Measurements from ENCODE around the gene FNTB. TPM values are rescaled to one million over a fixed set of nuclear protein-coding genes. Genes with fewer than 3 reads are reported as not detected.

The FNTB gene
- total RNA-seq, 2 experiments from 2014 or later: 7.5 to 7.9 TPM

DNA sequence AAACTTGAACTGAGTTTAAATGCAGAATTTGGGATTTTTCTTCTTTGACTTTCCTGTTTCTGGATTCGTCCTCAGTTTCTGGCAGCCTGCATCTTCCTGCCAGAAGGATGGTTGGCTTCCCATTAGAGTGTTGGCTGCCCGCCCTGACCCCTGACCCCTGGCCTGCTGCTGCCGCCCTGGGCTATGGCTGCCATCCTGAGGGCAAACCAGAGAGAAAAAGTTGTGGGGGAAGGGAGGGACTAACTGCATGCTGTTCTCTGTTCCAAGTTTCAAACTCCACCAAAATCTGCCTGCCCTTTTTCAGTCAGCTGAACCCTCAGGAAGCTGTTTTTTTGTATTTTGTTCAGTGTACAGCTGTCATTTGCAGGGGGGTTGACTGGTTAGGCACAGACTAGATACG lies 48.4 kb downstream of the FNTB start:
- peak overlapping the region; percentile 1 for H3K27ac Mint-ChIP-seq
- H3K27me3 ChIP-seq (ENCODE audit: control insufficient read depth in 1 of 2, insufficient read depth in 2 of 2, low read length in 2 of 2): no peaks in the 10 kb centered on the region
- TF ChIP-seq, protein P1, sequence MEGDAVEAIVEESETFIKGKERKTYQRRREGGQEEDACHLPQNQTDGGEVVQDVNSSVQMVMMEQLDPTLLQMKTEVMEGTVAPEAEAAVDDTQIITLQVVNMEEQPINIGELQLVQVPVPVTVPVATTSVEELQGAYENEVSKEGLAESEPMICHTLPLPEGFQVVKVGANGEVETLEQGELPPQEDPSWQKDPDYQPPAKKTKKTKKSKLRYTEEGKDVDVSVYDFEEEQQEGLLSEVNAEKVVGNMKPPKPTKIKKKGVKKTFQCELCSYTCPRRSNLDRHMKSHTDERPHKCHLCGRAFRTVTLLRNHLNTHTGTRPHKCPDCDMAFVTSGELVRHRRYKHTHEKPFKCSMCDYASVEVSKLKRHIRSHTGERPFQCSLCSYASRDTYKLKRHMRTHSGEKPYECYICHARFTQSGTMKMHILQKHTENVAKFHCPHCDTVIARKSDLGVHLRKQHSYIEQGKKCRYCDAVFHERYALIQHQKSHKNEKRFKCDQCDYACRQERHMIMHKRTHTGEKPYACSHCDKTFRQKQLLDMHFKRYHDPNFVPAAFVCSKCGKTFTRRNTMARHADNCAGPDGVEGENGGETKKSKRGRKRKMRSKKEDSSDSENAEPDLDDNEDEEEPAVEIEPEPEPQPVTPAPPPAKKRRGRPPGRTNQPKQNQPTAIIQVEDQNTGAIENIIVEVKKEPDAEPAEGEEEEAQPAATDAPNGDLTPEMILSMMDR (IDR thresholded peaks at IDR 0.05): no peak
- H3K27ac ChIP-seq (ENCODE audit: low read depth in 1 of 2, low read length in 2 of 2): no peak overlapping the region
- H3K9me3 ChIP-seq (ENCODE audit: control insufficient read depth in 1 of 2, insufficient read depth in 1 of 2, low read length in 2 of 2): no peaks in the 10 kb centered on the region
- no peak overlapping the region for H3K4me3 Mint-ChIP-seq
- H3K27me3 Mint-ChIP-seq: no peaks in the 10 kb centered on the region
- intact Hi-C loops (cut with DNase I, micrococcal nuclease): no loop called here
- ATAC-seq (ENCODE audit: poor library complexity): no peak
- no peak overlapping the region for H3K4me3 ChIP-seq (ENCODE audit: low read length)
- H3K36me3 ChIP-seq (ENCODE audit: insufficient read depth, low read length): peaks cover 14% of the 10 kb centered on the region
- H3K4me1 Mint-ChIP-seq (ENCODE audit: low read depth): no peaks in the 10 kb centered on the region
- H3K36me3 Mint-ChIP-seq (ENCODE audit: low read depth): peaks cover 58% of the 10 kb centered on the region
- POLR2A ChIA-PET: no interaction called here
- no peak for DNase-seq
- CTCF ChIA-PET: no interaction called here
- H3K4me1 ChIP-seq (ENCODE audit: insufficient read depth, low read length): no peaks in the 10 kb centered on the region
- no peaks in the 10 kb centered on the region for H3K9me3 Mint-ChIP-seq

DNA sequence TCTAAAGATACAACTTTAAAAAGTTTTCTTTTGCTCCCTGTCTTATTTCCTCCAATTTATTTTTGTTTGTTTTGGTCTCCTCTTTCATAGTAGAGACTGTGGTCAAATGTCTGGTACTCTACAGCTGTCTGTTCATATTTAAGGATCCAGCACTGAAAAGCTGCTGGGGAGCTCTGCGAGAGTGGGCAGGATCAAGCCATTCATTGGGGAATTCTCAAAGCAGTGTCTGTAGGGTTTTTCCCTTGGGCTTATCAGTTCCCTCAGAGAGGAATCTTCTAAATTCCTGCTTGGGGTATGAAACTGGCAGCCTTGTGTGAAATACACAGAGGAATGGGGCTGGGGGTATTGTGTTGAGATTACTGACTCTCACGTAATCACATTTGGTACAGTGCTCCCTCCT lies 52.3 kb downstream of the FNTB start:
- POLR2A ChIA-PET: interaction anchor here (0.6 kb wide), 1 partner anchor 12 kb away, joined by 3 read pairs; no protein-coding TSS in a partner anchor

DNA sequence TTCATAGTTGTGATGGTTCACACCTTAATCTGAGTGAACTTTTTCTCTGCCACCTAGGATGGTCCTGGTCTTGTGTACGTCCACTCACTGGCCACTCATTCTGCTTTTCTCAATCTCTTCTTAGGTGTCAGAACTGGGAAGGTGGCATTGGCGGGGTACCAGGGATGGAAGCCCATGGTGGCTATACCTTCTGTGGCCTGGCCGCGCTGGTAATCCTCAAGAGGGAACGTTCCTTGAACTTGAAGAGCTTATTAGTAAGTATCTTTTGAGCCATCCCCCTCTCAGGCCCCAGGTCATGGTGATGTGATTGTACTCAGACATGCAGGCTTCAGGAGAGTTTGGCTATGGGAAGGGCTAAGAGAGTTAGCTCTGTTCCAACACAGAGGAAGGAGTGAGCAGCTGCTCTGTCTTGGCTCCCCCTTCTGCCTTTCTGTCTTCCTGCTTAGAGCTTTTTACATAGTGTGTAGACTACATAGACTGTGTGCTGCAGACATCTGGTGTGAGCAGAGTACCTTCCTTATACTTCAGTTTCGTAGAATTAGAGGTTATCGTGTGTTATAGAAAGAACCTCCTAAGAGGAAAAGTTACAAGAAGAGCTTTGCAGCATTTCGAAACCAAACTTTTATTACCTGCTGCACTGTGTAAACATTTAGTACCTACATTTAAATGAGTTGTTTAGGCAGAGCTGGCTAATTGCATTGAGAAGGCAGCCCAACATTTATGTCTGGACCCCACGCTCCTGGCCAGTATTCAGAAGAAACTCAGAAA lies 54.2 kb downstream of the FNTB start:
- Mint-ChIP-seq H3K27me3 (no peaks in the 10 kb centered on the region), H3K36me3 (ENCODE audit: low read depth) (peaks cover 65% of the 10 kb centered on the region), H3K4me3 (no peak overlapping the region), H3K4me1 (ENCODE audit: low read depth) (no peaks in the 10 kb centered on the region), H3K9me3 (no peaks in the 10 kb centered on the region), H3K27ac (no peak overlapping the region)
- ChIA-PET POLR2A (no interaction called here), CTCF (interaction anchor here (1.2 kb wide), 1 partner anchor 15 kb away, joined by 3 read pairs; no protein-coding TSS in a partner anchor)
- Histone ChIP-seq H3K27ac (ENCODE audit: low read depth in 1 of 2, low read length in 2 of 2) (no peak overlapping the region), H3K36me3 (ENCODE audit: insufficient read depth, low read length) (peaks cover 22% of the 10 kb centered on the region), H3K27me3 (ENCODE audit: control insufficient read depth in 1 of 2, insufficient read depth in 2 of 2, low read length in 2 of 2) (no peaks in the 10 kb centered on the region), H3K4me1 (ENCODE audit: insufficient read depth, low read length) (no peaks in the 10 kb centered on the region), H3K4me3 (ENCODE audit: low read length) (no peak overlapping the region), H3K9me3 (ENCODE audit: control insufficient read depth in 1 of 2, insufficient read depth in 1 of 2, low read length in 2 of 2) (no peaks in the 10 kb centered on the region)
- intact Hi-C loops (cut with DNase I, micrococcal nuclease): no loop called here
- TF ChIP-seq, protein P1 (IDR thresholded peaks at IDR 0.05): no peak
- DNase-seq (no peak), ATAC-seq (ENCODE audit: poor library complexity) (no peak)

More for the DNA sequence above, 52.3 kb downstream of the FNTB start:
- Histone ChIP-seq H3K27ac (ENCODE audit: low read depth in 1 of 2, low read length in 2 of 2) (no peak overlapping the region), H3K4me1 (ENCODE audit: insufficient read depth, low read length) (no peaks in the 10 kb centered on the region), H3K36me3 (ENCODE audit: insufficient read depth, low read length) (peaks cover 17% of the 10 kb centered on the region), H3K9me3 (ENCODE audit: control insufficient read depth in 1 of 2, insufficient read depth in 1 of 2, low read length in 2 of 2) (no peaks in the 10 kb centered on the region), H3K27me3 (ENCODE audit: control insufficient read depth in 1 of 2, insufficient read depth in 2 of 2, low read length in 2 of 2) (no peaks in the 10 kb centered on the region), H3K4me3 (ENCODE audit: low read length) (no peak overlapping the region)
- no peaks in the 10 kb centered on the region for H3K9me3 Mint-ChIP-seq
- H3K4me1 Mint-ChIP-seq (ENCODE audit: low read depth): no peaks in the 10 kb centered on the region
- H3K36me3 Mint-ChIP-seq (ENCODE audit: low read depth): peaks cover 57% of the 10 kb centered on the region
- no peak overlapping the region for H3K4me3 Mint-ChIP-seq
- H3K27ac Mint-ChIP-seq: no peak overlapping the region
- TF ChIP-seq, protein P1 (IDR thresholded peaks at IDR 0.05): no peak
- CTCF ChIA-PET: no interaction called here
- no peaks in the 10 kb centered on the region for H3K27me3 Mint-ChIP-seq
- ATAC-seq (ENCODE audit: poor library complexity) (no peak), DNase-seq (no peak)
- intact Hi-C loops (cut with DNase I, micrococcal nuclease): no loop called here
